GM18499 (cell line): ENCODE results near the gene SHROOM1.
"Not testable (repeated sequence)": the region's sequence is repeated elsewhere in the genome, so short reads cannot be mapped to it uniquely, and the experiment has no call there.

ENCODE experiments used
- ATAC-seq: cut with Tn5 transposase; IDR thresholded peaks from one replicate; pipeline ENCODE4 v1.9.1; 2021; ENCODE audit warnings: moderate number of reproducible peaks; ENCODE audit not compliant: insufficient read depth, unreplicated experiment

The SHROOM1 gene

GRCh38 chr5:132810605-132811004 lies 19.8 kb downstream of the SHROOM1 start:
- no peak for ATAC-seq

GRCh38 chr5:132808866-132809265 lies 21.6 kb downstream of the SHROOM1 start:
- ATAC-seq: no peak

GRCh38 chr5:132808448-132808847 lies 22.0 kb downstream of the SHROOM1 start:
- ATAC-seq: no peak

- no peak for ATAC-seq
Observed at GRCh38 chr5:132807163-132807838, 23.1 kb downstream of the SHROOM1 start.

- not testable (repeated sequence) for ATAC-seq
Observed at GRCh38 chr5:132806804-132807162, 23.7 kb downstream of the SHROOM1 start.

GRCh38 chr5:132805872-132806271 lies 24.6 kb downstream of the SHROOM1 start:
- ATAC-seq: not testable (repeated sequence)

GRCh38 chr5:132804219-132804618 lies 26.2 kb downstream of the SHROOM1 start:
- ATAC-seq: not testable (repeated sequence)

GRCh38 chr5:132802685-132803066 lies 27.8 kb downstream of the SHROOM1 start:
- ATAC-seq: not testable (repeated sequence)

- ATAC-seq: no peak
Observed at GRCh38 chr5:132802044-132802684, 28.3 kb downstream of the SHROOM1 start.

GRCh38 chr5:132800545-132800944 lies 29.9 kb downstream of the SHROOM1 start:
- ATAC-seq: no peak

- no peak for ATAC-seq
Observed at GRCh38 chr5:132799392-132799791, 31.1 kb downstream of the SHROOM1 start.

- ATAC-seq: no peak
Observed at GRCh38 chr5:132797651-132798050, 32.8 kb downstream of the SHROOM1 start.

GRCh38 chr5:132791026-132791425 lies 39.4 kb downstream of the SHROOM1 start:
- no peak for ATAC-seq

- ATAC-seq: no peak
Observed at GRCh38 chr5:132790201-132790865, 40.1 kb downstream of the SHROOM1 start.

- no peak for ATAC-seq
Observed at GRCh38 chr5:132788990-132789886, 41.2 kb downstream of the SHROOM1 start.

GRCh38 chr5:132788508-132788907 lies 41.9 kb downstream of the SHROOM1 start:
- ATAC-seq: no peak

- no peak for ATAC-seq
Observed at GRCh38 chr5:132787076-132787475, 43.4 kb downstream of the SHROOM1 start.

- ATAC-seq: no peak
Observed at GRCh38 chr5:132785864-132786263, 44.6 kb downstream of the SHROOM1 start.

- no peak for ATAC-seq
Observed at GRCh38 chr5:132785365-132785764, 45.1 kb downstream of the SHROOM1 start.

GRCh38 chr5:132782101-132782500 lies 48.3 kb downstream of the SHROOM1 start:
- ATAC-seq: no peak

- no peak for ATAC-seq
Observed at GRCh38 chr5:132781029-132781428, 49.4 kb downstream of the SHROOM1 start.
